ENCODE data around the gene MRPS14. TPM values are rescaled to one million over a fixed set of nuclear protein-coding genes. Genes with fewer than 3 reads are reported as not detected.
"Not testable (repeated sequence)": the region's sequence is repeated elsewhere in the genome, so short reads cannot be mapped to it uniquely, and the experiment has no call there.

MRPS14 gene
- 35.5 TPM for total RNA-seq

DNA sequence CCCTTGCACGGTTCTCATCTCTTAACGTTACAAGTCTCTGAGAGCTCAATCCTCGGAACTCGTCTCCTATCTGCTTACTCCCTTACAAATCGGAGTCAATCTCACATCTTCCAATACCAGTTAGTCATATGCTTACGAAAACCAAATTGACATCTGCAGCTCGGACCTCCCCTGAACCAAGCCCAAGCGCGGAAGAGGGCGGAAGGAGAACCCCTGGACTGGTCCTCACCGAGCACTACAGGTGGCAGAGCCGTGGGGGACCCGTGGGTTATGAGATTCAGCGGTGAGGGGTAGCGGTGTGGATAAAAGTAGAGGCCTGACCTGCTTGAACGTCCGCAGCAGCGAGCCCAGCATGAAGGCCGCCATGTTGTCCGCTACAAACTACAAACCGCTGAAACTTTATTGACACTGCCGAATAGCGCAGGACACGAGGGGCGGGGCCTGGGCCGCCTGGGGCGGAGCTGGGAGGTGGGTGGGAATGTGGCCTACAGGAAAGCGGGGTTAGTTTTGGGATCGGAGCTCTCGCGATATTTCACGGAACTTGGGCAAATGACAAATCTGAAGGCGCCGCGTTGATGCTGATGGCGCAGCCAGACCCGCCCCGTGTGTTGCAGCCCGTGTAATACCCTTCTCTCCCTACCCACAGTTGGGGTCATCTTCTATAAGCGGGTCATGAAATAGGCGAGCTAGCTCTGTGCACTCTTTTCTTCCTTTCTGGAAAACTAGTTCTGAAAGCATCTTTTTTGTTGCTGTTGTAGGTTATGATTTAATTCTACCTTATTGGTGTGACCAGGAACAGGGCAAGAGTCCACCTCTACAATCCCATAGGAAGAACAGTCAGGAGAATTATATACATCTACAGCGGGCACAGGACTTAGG is at the start of gene MRPS14:
Gene MRPS14, minus strand, starts transcription at position 383 of the 879 bp plus-strand sequence. Its CDS starts 17 bp downstream, at position 366.
- DNase-seq (ENCODE audit: low spot score): peak; percentile 99

DNA sequence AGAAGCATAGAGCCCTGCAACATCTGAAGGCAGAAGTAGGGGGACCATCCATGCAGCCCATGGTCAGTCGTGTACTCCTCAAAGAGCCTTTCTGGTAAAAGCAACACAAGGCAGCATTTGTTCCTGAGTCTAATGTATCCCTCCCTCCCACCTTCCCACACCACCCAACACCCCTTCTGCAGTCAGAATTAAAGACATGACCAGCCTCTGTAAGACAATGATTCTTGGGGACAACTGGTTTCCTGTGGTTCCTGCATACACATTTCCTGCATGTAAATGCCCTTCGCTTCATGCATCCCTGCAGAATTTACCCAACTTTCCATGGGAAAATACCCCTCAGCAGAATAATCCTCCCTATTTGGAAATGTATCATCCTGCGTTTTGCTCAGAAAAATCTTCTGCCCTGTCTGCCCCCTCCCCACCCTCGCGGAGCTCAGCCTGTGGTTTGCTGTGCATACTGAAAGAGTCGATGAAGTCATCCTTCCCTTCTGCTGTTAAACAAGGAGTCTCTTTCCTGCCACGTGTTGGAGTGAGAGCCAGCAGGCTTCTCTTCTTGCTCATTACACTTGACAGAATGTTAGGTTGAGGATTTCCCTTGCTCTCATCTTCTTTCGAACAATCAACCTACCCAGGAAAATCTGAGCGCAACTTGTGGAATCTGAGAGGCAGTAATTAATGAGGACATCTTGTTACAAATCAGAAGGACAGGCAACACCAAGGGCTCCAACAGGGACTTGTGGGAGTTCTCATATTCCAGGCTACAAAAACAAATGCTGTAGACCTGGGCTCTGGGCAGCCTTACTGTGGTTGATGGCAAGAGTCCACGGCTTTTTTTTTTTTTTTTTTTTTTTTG is 49.1 kb upstream of the MRPS14 start:
- DNase-seq (ENCODE audit: low spot score): peak; percentile 40

DNA sequence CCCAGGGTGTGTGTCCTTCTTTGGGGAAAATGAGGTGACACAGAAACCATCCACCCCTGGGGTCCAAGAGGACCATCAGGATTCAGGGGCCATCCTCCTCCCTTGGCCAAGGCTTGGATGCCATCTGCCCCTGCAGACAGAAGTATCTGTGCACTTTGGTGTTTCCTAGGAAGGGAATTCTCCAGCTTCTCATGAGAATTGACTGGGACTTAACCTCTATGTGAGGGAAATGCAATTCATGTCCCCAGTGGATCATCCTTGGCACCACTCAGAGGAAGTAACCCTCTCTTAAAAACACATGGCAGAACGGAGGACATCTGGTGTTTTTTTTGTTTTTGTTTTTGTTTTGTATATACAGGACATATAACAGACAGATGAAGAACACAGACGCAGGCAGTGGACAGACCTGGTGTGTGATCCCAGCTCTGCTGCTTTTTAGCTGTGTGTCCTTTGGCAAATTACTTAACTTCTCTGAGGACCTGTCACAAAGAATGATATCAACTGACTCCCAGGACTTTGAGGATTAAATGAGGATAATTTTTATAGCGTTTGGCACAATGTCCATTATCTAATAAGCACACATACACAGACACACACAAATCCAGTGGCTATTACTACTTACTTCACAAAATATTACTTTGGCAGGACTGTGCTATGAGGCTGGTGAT is 48.2 kb upstream of the MRPS14 start:
- DNase-seq (ENCODE audit: low spot score): no peak

DNA sequence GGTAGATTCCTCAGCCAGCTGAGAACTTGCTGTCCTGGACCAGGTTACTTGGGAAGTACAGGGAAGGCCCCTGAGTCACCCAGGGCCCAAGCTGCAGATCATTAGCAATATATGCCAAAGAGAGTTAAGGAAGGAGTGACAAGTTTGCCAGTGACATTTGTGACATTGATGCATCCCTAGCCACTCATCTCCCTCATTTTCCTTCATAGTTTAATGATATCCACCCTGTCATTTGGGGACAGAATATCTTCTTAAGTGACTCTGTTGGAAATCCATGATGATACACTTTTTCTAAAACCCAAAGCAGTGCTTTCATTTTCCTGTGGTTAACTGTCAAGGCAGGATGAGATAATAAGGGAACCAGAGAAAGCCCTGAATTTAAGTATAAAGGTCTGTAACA is 47.6 kb upstream of the MRPS14 start:
- DNase-seq (ENCODE audit: low spot score): no peak

DNA sequence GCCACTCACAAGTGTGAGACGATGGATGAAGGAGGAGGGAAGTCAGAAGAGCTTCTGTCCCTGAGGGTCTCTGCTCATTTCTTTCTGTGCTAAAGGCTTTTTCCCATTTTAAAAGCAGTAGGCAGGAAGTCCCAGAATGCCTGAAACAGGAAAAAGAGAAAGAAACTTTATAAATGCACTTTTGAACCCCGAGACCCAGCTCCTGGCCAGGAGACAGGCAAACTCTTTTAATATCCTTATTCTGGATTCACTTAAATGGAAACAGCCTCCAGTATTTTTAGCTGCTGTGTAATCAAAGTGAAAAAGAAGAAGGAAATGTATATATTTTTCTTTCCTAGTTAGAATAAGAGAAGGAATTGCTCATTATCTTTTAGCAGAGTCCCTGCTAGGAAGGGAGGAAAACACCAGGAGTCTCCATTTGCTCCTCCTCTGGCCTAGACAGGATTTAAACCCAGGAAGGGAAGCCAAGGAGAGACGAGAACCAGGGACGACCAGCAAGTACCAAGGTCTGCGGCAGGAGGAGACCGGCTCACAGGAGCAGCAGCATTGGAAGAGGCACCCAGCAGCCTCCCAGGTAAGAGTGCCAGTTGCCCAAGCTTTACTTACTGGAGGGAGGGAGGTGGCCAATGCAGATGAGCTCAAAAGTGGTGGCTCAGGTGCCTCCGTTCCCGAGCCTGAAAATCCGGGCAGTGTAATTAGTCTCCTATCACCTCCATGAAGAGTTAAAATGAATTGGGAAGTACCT is 44.3 kb upstream of the MRPS14 start, which contains the start of gene TNN:
Gene TNN, plus strand, starts transcription at position 472 of the 745 bp plus-strand sequence. CDS start 9,586 bp downstream, outside the sequence.
- DNase-seq (ENCODE audit: low spot score): no peak

DNA sequence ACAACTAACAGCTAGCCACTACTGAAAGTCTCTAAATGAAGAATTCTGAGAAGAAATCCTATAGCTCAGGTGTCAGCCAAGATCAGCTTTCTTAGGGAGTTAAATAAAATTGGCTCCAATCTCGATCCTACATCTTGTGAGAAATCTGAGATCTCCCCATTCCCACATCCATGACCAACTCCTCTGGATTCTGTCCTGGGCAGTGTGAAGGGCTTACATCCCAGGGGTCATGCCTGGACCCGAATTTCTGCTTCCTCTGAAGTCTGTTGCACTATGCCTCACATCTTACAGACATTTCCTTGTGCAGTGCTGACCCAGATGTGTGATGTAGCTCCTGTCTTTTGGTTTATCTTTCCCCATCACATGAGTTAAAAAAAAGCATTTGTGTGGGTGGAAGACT is 39.6 kb upstream of the MRPS14 start:
- DNase-seq (ENCODE audit: low spot score): no peak

DNA sequence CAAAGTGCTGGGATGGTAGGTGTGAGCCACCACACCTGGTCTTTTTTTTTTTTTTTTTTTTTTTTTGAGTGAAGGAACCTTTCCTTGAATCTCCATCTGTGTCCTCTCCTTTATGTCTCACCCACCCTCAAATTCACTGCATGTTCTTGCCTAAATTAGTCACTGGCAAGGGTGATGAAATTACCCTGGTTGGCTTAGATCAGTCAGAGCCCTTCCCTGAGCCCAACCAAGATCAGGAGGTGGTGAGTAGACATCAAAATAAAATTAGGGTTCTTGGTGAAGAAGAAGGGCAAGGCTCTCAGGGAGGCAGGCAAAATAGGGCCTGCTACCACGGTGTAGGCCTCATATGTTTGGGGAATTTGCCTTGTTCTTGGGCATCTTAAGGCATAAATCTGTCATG is 39.1 kb upstream of the MRPS14 start:
- DNase-seq (ENCODE audit: low spot score): no peak

DNA sequence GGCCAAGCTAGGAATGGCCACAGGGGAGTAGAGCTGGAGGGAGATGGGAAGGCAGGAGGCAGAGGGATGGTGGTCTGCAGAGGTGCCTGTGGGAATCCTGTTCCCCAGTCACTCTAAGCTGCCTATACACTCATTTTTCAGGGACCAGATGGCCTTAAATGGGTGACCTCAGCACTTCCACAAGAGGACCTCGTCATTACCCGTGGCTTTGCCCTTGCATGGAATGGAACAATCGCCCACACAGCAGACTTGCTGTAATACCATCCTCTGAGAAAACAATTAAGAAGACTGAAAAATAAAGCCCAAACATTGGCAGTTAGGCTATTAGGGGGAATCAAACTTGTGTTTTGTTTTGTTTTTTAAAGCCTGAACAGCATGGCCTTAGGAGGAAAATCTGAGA is 31.5 kb upstream of the MRPS14 start:
- no peak for DNase-seq (ENCODE audit: low spot score)

DNA sequence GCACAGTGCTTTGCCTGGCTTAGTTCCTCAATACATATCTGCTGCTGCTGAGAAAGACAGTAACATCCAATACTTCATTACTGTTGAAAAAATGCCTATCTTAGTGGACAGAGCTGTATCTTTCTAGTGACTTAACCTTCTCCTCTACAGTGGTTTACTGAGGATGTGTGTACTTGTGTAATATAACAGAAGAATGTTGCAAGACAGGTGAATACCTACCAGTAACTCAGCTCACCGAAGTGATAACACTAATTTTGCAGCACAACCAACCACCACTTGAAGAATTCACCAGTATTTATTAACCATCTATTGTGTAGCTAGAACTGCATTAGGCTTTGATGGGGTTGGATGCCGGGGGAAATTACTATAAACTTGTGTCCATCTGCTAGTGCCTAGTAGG is 27.8 kb upstream of the MRPS14 start:
- no peak for DNase-seq (ENCODE audit: low spot score)

DNA sequence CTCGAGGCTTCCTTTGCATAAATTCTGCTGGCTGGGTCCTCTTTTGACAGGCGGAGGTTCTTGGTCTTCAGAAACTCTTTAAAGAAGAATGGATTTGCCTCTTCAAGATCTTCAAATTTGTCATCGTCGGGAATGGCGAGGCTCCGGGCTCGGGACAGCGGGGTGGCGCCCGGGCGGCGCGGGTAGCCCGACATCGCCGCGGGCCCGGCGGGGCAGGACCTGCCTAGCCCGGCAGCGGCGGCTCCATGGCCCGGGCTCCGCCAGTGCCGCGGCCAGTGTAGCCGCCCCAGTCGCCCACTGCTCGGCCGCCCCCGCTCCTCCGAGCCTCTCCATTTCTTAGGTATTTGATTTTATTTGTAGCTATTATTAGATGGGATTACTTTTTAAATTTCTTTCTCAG is 22.3 kb upstream of the MRPS14 start:
- no peak for DNase-seq (ENCODE audit: low spot score)

DNA sequence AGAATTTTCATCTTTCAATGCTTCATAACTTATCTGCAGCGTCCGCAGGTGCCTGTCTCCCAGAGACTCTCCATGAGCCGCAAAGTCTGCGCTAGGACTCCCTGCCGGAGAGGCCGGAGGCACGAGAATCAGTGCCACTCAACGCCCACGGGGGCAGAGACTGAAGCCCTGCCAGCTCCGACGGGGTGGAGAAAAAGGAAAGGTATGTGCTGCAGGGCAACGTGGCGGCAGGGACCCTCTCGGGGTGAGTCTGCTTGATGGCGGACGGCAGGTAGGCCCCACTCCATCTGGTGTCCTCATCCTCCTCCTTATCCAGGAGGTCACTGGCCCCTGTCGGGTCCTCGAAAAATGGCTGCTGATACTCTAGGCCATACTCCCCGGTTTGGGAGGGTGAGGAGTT is 21.9 kb upstream of the MRPS14 start:
- no peak for DNase-seq (ENCODE audit: low spot score)

DNA sequence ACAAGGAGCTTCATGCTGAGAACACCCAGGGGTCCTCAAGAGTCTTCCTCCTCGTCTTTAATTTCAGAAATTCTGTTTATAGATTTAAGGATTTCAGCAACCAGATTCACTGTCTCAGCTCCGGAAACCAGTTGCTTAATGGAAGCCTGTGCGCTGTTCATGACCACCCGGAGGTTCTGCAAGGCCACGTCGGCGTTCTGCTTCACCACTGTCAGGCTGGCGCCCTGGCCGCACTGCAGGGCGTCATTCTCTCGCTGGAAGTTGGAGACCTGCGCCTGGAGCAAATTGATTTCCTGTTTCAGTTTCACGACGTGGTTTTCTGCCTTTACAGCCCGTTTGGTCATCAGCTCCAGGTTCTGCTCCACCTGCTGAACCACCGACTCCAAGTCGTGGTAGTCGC is 21.4 kb upstream of the MRPS14 start:
- DNase-seq (ENCODE audit: low spot score): not testable (repeated sequence)

DNA sequence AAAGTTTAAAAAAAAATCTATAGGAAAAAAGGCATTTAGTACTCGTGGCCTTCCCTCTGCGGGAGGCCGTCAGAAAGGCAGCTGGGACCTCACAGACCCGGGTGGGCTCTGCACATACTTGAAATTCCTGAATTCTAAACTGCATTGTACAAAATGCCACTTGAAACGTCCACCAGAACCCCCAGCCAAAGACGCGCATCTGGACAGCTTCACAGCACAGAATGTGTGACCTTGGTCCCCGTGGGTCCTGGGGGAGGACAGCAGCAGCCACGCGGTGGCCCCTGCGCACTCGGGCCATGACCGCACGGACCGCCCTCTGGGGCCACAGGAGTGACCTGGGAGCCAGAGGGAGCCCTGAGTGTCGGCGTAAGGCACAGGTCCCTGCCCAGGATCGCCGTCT is 20.6 kb upstream of the MRPS14 start:
- DNase-seq (ENCODE audit: low spot score): no peak

DNA sequence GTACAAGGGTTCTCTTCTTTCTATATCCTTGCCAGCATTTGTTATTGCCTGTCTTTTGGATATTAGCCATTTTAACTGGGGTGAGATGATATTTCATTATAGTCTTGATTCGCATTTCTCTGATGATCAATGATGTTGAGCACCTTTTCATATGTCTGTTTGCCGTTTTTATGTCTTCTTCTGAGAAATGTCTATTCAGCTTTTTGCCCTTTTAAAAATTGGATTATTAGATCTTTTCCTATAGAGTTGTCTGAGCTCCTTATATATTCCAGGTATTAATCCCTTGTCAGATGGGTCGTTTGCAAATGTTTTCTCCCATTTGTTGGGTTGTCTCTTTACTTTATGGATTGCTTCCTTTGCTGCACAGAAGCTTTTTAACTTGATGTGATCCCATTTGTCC is 19.4 kb upstream of the MRPS14 start:
- DNase-seq (ENCODE audit: low spot score): no peak

DNA sequence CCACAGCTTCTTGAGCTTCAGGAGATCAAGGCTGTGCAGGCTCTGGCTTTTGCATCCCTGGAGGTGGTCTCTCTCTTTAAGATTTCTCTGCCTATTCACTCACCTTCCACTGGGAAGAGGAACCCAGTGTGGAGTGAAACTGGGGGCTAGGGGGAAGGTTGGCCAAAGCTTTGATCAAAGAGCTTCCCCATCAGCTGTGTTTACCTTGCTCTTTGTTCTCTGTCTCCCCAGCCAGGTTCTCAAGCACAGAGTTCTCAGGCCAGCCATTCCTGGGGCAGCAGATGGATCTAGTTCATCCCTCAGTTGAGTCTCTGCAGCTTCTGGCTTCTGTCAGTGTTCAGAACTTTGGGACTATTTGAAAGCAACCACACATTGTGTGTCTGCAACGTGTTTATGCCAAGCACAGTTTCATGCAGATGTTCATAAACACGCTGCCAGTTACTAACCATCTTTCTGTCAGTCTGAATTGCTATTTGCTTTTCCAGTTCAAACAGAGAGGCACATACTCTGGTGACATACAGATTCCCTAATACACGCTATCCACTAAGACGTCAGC is 17.2 kb upstream of the MRPS14 start:
- no peak for DNase-seq (ENCODE audit: low spot score)

DNA sequence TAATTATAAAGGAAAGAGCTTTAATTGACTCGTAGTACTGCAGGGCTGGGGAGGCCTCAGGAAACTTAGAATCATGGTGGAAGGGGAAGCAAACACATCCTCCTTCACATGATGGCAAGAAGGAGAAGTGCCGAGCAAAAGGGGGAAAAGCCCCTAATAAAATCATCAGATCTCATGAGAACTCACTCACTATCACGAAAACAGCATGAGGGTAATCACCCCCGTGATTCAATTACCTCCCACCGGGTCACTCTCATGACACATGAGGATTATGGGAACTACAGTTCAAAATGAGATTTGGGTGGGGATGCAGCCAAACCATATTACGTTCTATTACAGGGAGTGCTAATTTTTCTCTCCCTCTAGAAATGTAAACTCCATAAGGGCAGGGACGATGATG is 14.2 kb upstream of the MRPS14 start:
- DNase-seq (ENCODE audit: low spot score): no peak

DNA sequence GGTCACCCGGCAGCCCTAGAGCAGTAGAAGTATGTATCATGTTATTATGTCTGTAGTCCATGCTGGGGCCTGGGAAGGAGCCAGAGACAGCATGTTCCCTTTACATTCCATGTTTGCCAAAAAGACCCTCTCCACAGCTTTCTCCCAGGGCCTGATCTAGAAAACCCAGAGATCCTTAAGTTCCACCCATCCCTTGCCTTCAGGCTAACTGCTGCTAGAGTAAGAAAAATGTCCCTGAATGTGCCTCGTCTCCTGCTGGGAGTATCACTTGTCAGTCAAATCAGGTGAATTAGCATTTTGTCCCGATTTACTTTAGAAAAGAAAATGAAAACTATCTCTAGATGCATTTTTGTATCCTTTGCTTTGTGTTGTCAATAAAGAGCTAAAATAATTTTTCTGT is 13.3 kb upstream of the MRPS14 start:
- DNase-seq (ENCODE audit: low spot score): no peak

DNA sequence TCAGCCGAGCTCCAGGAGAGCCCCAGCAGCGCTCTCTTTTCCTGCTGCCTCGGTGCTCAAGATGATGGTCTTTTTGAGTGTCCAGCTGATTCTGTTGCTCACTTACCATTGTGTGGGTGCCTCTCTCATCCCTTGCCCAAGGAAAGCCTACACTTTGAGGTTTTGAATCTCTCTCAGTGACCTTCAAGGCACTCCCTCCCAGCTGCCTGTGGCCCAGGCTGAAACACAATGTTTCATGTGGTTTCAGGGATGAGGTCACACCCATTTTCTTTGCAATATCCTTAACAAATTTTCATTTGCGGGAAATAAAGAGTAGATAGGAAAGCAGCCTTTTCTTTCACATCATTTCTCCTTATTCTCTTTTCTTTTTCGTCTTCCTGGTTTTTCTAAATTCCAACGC is 12.6 kb upstream of the MRPS14 start:
- no peak for DNase-seq (ENCODE audit: low spot score)

DNA sequence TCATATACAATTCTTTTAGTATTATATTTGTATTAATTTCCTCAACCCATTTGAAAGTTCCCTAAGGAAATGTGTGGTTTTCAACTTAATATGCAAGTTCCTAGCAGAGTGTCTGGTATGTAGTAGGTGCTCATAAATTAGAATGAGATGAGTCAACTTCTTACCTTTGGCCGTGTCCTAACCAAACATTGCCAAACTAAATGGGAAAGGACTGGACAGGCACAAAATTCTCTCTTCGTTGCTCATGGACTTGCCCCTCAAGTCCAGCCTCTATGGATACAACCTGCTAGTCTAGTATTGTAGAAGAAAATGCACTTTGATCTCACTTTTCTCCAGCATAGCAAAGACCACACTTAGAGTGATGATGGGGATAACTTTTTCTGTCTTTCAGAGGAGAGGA is 11.6 kb upstream of the MRPS14 start:
- DNase-seq (ENCODE audit: low spot score): no peak

DNA sequence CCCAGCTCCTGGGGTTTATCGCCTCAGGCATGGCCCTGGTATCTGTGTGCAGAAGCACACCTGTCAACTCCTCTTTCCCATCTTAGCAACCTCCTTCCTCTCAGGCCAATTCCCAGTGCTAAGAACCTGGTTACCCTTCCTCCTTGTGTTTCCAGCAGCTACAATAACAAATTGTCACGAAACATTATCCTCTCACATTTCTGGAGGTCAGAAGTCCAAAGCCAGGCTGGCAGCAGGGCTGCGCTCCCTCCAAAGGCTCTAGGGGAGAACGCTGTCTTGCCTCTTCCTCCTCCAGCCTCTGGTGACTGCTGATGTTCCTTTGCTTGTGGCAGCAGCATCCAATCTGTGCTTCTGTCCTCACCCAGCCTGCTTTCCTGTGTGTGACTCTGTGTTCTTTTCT is 10.7 kb upstream of the MRPS14 start:
- no peak for DNase-seq (ENCODE audit: low spot score)

DNA sequence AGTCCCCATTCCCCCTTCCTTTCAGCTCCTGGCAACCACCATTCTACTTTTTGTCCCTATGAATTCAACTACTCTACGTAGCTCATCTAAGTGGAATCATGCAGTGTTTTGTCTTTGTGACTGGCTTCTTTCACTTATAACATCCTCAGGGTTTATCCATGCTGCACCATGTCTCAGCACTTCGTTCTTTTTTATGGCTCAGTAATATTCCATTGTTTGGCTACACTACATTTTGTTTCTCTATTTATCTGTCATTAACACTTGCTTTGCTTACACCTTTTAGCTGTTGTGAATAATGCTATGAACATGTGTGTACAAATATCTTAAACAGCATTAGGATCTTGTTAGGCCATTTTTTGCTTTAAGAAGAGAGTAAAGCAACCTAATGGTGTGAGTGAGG is 1.5 kb upstream of the MRPS14 start:
- DNase-seq (ENCODE audit: low spot score): no peak
